B cell (primary cell): ENCODE results near the gene SLC43A2.

Source experiments
- CTCF ChIP-seq: fragments of 200-600 bp; IDR thresholded peaks from one replicate; pipeline ENCODE4 v1.8.0; 2022; ENCODE audit warnings: antibody characterized with exemption, mild to moderate bottlenecking
- EZH2 ChIP-seq: IDR thresholded peaks from 2 replicates; pipeline ENCODE4 v1.6.1; 2012; ENCODE audit warnings: borderline replicate concordance, low read depth, mild to moderate bottlenecking, moderate library complexity, low read length; ENCODE audit not compliant: insufficient read depth, poor library complexity, severe bottlenecking

DNA sequence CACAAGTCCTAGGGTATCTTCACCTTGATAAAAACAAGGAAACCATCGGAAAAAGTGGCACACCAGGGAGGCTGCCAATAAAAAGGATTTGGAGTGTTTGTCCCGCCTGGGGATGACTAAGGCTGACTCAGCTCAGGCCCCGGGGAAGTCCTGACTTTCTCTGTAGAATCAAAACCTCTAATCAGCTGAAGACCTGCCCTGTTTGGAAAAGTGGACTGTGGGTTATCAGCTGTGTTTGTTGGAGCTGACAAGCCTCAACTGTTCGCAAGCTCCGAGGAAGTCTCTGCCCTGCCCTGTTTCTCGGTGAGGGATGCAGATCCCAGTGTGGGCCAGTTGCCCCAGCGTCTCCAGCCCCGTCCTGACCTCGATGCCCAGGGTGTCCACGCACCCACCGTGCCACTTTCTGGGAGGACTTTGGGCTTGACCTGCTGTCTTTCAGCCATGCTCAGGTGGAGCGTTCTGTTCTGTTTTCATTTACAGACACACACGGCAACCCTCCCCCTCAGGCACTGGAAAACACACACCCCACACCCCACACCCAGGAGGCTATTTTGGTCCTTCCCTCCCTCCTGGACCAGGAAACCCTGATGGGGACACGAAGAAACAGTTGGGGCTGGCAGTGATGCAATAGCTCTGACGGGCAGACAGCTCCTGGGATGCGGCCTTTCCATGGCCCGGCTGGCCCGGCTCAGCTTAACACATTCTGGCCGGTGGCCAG, 38.4 kb downstream of the SLC43A2 start:
- TF ChIP-seq CTCF (no peak), EZH2 (no peak)
